GM23248 (cell line): ENCODE data around the gene LRIG1.

Experiments
- EZH2 ChIP-seq: fragments of 200-600 bp; sonication (generic); IDR thresholded peaks from 2 replicates; pipeline ENCODE4 v1.6.1; 2018; ENCODE audit warnings: antibody characterized with exemption, mild to moderate bottlenecking; ENCODE audit not compliant: insufficient read depth, poor library complexity, severe bottlenecking
- EZH2phosphoT487 ChIP-seq: fragments of 200-600 bp; sonication (generic); IDR thresholded peaks from 2 replicates; pipeline ENCODE4 v1.6.1; 2018; ENCODE audit warnings: antibody characterized with exemption, moderate library complexity, mild to moderate bottlenecking, low read depth; ENCODE audit not compliant: insufficient read depth

DNA sequence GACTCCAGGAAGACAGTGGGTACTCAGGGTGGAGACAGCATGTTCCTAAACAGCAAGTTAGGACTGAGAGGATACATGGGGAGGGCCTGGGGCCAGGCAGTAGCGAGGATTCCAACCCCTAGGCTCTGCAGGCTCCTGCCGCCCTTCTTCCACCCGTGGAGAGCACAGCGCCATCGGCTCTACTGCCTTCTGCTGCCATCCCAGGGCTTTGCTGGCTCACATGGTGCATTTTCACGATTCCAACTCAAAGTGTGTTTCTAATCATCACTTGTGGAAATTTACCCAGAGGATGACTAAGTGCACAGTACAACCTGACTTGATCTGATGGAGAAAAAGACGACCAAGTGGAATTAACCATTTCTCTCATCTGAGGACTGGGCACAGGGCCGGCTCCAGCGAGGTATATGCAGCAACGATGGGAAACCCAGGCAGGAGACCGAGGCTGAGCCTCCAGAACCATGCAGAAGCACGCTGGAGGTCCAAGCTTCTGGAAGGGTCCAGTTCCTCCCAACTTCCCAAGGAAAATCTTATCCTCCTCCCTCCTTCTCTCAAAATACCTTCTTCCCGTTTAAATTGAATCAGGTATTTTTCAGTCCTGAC is 104.6 kb downstream of the LRIG1 start:
- TF ChIP-seq EZH2 (no peak), EZH2phosphoT487 (no peak)
